Measurements from ENCODE around the gene SLC43A1.

The SLC43A1 gene

GRCh38 chr11:57546451-57546850 is 30.9 kb upstream of the SLC43A1 start:
- Histone ChIP-seq H2AFZ (no peak overlapping the region), H3K36me3 (ENCODE audit: control insufficient read depth, insufficient read depth, low read length) (no peaks in the 10 kb centered on the region)
- TF ChIP-seq, protein P1, sequence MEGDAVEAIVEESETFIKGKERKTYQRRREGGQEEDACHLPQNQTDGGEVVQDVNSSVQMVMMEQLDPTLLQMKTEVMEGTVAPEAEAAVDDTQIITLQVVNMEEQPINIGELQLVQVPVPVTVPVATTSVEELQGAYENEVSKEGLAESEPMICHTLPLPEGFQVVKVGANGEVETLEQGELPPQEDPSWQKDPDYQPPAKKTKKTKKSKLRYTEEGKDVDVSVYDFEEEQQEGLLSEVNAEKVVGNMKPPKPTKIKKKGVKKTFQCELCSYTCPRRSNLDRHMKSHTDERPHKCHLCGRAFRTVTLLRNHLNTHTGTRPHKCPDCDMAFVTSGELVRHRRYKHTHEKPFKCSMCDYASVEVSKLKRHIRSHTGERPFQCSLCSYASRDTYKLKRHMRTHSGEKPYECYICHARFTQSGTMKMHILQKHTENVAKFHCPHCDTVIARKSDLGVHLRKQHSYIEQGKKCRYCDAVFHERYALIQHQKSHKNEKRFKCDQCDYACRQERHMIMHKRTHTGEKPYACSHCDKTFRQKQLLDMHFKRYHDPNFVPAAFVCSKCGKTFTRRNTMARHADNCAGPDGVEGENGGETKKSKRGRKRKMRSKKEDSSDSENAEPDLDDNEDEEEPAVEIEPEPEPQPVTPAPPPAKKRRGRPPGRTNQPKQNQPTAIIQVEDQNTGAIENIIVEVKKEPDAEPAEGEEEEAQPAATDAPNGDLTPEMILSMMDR (IDR thresholded peaks at IDR 0.05): no peak

DNA sequence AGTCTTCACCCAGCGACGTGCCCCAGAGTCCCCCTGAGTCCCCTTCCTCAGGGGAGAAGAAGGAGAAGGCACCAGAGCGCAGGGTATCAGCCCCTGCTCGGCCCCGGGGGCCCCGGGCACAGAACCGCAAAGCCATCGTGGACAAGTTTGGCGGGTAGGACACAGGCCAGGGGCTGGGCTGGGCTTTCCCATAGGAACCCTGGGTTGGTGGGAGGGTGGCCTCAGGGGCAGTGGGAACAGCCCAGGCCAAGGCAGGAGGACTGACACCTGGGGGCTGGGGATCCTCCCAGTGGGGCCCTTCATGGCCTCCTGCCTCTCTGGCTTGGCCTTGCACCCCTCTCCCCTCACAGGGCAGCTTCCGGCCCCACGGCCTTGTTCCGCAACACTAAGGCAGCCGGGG is 30.4 kb upstream of the SLC43A1 start:
- no peaks in the 10 kb centered on the region for H3K36me3 ChIP-seq (ENCODE audit: control insufficient read depth, insufficient read depth, low read length)
- TF ChIP-seq, protein P1 (IDR thresholded peaks at IDR 0.05): no peak
- no peaks in the 10 kb centered on the region for H3K79me2 ChIP-seq
- no peaks in the 10 kb centered on the region for H3K27me3 ChIP-seq (ENCODE audit: control insufficient read depth, insufficient read depth, low read length)
- no peak overlapping the region for H3K9ac ChIP-seq
- H3K4me1 ChIP-seq: no peaks in the 10 kb centered on the region
- H3K9me3 ChIP-seq (ENCODE audit: control insufficient read depth, low read length): no peaks in the 10 kb centered on the region
- H3K27ac ChIP-seq: no peak overlapping the region
- H3K4me2 ChIP-seq (ENCODE audit: low read length): no peak overlapping the region
- no peak overlapping the region for H2AFZ ChIP-seq
- no peak overlapping the region for H3K4me3 ChIP-seq (ENCODE audit: low read depth, low read length)

More at GRCh38 chr11:57546451-57546850, 30.9 kb upstream of the SLC43A1 start:
- Histone ChIP-seq H3K9me3 (ENCODE audit: control insufficient read depth, low read length) (no peaks in the 10 kb centered on the region), H3K27ac (no peak overlapping the region), H3K9ac (no peak overlapping the region), H3K79me2 (no peaks in the 10 kb centered on the region), H3K4me1 (no peaks in the 10 kb centered on the region), H3K27me3 (ENCODE audit: control insufficient read depth, insufficient read depth, low read length) (no peaks in the 10 kb centered on the region), H3K4me2 (ENCODE audit: low read length) (no peak overlapping the region), H3K4me3 (ENCODE audit: low read depth, low read length) (no peak overlapping the region)

DNA sequence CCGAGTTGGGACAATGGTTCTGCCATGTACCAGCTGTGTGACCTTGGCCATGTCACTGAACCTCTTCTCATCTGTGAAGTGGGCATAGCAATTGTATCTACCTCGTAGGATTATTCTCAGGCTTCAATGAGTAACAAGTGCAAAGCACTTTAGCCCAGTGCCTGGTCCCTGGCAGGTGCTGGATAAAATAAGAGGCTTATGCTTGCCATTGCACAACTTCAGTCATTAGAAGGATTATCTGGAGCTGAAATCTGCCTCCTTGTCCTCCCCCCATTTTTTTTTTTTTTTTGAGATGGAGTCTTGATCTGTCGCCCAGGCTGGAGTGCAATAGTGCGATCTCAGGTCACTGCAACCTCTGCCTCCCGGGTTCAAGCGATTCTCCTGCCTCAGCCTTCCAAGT is 29.1 kb upstream of the SLC43A1 start:
- Histone ChIP-seq H3K9me3 (ENCODE audit: control insufficient read depth, low read length) (no peaks in the 10 kb centered on the region), H3K4me3 (ENCODE audit: low read depth, low read length) (no peak overlapping the region), H3K4me1 (no peaks in the 10 kb centered on the region), H3K27me3 (ENCODE audit: control insufficient read depth, insufficient read depth, low read length) (no peaks in the 10 kb centered on the region), H3K27ac (no peak overlapping the region), H3K79me2 (no peaks in the 10 kb centered on the region), H3K9ac (no peak overlapping the region), H2AFZ (no peak overlapping the region), H3K4me2 (ENCODE audit: low read length) (no peak overlapping the region), H3K36me3 (ENCODE audit: control insufficient read depth, insufficient read depth, low read length) (no peaks in the 10 kb centered on the region)
- TF ChIP-seq, protein P1 (IDR thresholded peaks at IDR 0.05): no peak

DNA sequence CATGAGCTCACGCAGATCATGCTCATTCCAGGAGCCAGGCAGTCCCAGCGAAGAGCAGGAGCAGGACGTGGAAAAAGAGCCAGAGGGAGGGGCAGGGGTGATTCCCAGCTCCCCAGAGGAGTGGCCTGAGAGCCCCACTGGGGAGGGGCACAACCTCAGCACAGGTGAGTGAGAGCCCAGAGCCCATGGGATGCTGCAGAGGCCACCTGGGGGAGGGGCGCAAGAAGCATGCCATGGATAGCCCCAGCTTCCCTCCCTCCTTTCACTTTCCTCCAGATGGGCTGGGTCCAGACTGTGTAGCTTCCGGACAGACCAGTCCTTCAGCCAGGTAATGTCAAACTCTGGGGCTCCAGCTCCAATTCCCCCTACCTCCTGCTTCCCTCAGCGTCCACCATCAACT is 28.1 kb upstream of the SLC43A1 start:
- Histone ChIP-seq H2AFZ (no peak overlapping the region), H3K9me3 (ENCODE audit: control insufficient read depth, low read length) (no peaks in the 10 kb centered on the region), H3K27me3 (ENCODE audit: control insufficient read depth, insufficient read depth, low read length) (no peaks in the 10 kb centered on the region), H3K36me3 (ENCODE audit: control insufficient read depth, insufficient read depth, low read length) (no peaks in the 10 kb centered on the region), H3K4me1 (no peaks in the 10 kb centered on the region), H3K4me2 (ENCODE audit: low read length) (no peak overlapping the region), H3K79me2 (no peaks in the 10 kb centered on the region), H3K27ac (no peak overlapping the region), H3K4me3 (ENCODE audit: low read depth, low read length) (no peak overlapping the region), H3K9ac (no peak overlapping the region)
- TF ChIP-seq, protein P1 (IDR thresholded peaks at IDR 0.05): no peak

GRCh38 chr11:57542582-57542981 is 27.1 kb upstream of the SLC43A1 start:
- Histone ChIP-seq H2AFZ (no peak overlapping the region), H3K9me3 (ENCODE audit: control insufficient read depth, low read length) (no peaks in the 10 kb centered on the region), H3K79me2 (no peaks in the 10 kb centered on the region), H3K4me1 (no peaks in the 10 kb centered on the region), H3K4me2 (ENCODE audit: low read length) (no peak overlapping the region), H3K4me3 (ENCODE audit: low read depth, low read length) (no peak overlapping the region), H3K27ac (no peak overlapping the region), H3K9ac (no peak overlapping the region), H3K27me3 (ENCODE audit: control insufficient read depth, insufficient read depth, low read length) (no peaks in the 10 kb centered on the region), H3K36me3 (ENCODE audit: control insufficient read depth, insufficient read depth, low read length) (no peaks in the 10 kb centered on the region)
- TF ChIP-seq, protein P1 (IDR thresholded peaks at IDR 0.05): no peak

Data from parathyroid adenoma (tissue), 2 donors.